ENCODE measurements around the gene HS3ST3A1.

Gene HS3ST3A1

GRCh38 chr17:13601776-13602551, at the start of gene HS3ST3A1:
Gene HS3ST3A1, minus strand, starts transcription at chr17:13601929. Its CDS starts 800 bp downstream, at chr17:13601129.
- FAIRE-seq = no peak

GRCh38 chr17:13650096-13650675, 48.5 kb upstream of the HS3ST3A1 start:
- FAIRE-seq = no peak

- FAIRE-seq = no peak
These were observed 45.9 kb upstream of the HS3ST3A1 start for GRCh38 chr17:13647543-13648021.

GRCh38 chr17:13646969-13647542, 45.3 kb upstream of the HS3ST3A1 start:
- no peak for FAIRE-seq

GRCh38 chr17:13646411-13646810, 44.7 kb upstream of the HS3ST3A1 start:
- no peak for FAIRE-seq

- no peak for FAIRE-seq
These were observed 41.5 kb upstream of the HS3ST3A1 start for GRCh38 chr17:13643180-13643579.

- no peak for FAIRE-seq
These were observed 40.5 kb upstream of the HS3ST3A1 start for GRCh38 chr17:13642188-13642587.

GRCh38 chr17:13640551-13640950, 38.8 kb upstream of the HS3ST3A1 start:
- no peak for FAIRE-seq

- FAIRE-seq = no peak
These were observed 37.2 kb upstream of the HS3ST3A1 start for GRCh38 chr17:13638855-13639458.

GRCh38 chr17:13636951-13637350, 35.2 kb upstream of the HS3ST3A1 start:
- FAIRE-seq = no peak

- FAIRE-seq = no peak
These were observed 34.2 kb upstream of the HS3ST3A1 start for GRCh38 chr17:13635951-13636350.

GRCh38 chr17:13634021-13634420, 32.3 kb upstream of the HS3ST3A1 start:
- FAIRE-seq = no peak

- no peak for FAIRE-seq
These were observed 29.8 kb upstream of the HS3ST3A1 start for GRCh38 chr17:13631529-13631928.

- FAIRE-seq = no peak
These were observed 25.0 kb upstream of the HS3ST3A1 start for GRCh38 chr17:13626703-13627102.

GRCh38 chr17:13619462-13619861, 17.7 kb upstream of the HS3ST3A1 start:
- FAIRE-seq = no peak

GRCh38 chr17:13616031-13616430, 14.3 kb upstream of the HS3ST3A1 start:
- FAIRE-seq = no peak

GRCh38 chr17:13609941-13610340, 8.2 kb upstream of the HS3ST3A1 start:
- no peak for FAIRE-seq

- no peak for FAIRE-seq
These were observed 380 bp downstream of the HS3ST3A1 start for GRCh38 chr17:13601322-13601775.

- no peak for FAIRE-seq
These were observed 1.0 kb downstream of the HS3ST3A1 start for GRCh38 chr17:13600475-13601321.

- FAIRE-seq = no peak
These were observed 1.9 kb downstream of the HS3ST3A1 start for GRCh38 chr17:13599864-13600263.

GRCh38 chr17:13599168-13599577, 2.6 kb downstream of the HS3ST3A1 start:
- FAIRE-seq = no peak

GRCh38 chr17:13598353-13599167, 3.2 kb downstream of the HS3ST3A1 start:
- FAIRE-seq = no peak
